Mesothelial cell of epicardium (in vitro differentiated cells): ENCODE results near the gene SOX18. TPM values are rescaled to one million over a fixed set of nuclear protein-coding genes. Genes with fewer than 3 reads are reported as not detected.

ENCODE experiments used
- DNase-seq, 2 experiments: peaks; one replicate each; pipeline ENCODE4 v3.0.0; 2021; ENCODE audit warnings: low spot score in 2 of 2; ENCODE audit not compliant: unreplicated experiment in 2 of 2
- H3K27ac Mint-ChIP-seq: 2 replicates; pipeline ENCODE4 v1.8.0; 2021; ENCODE audit warnings: mixed read lengths
- H3K27me3 Mint-ChIP-seq: 2 replicates; pipeline ENCODE4 v1.8.0; 2021; ENCODE audit warnings: low read depth, mixed read lengths
- H3K36me3 Mint-ChIP-seq: 2 replicates; pipeline ENCODE4 v1.8.0; 2021; ENCODE audit warnings: mixed read lengths
- H3K4me1 Mint-ChIP-seq: 2 replicates; pipeline ENCODE4 v1.8.0; 2021; ENCODE audit warnings: mixed read lengths
- H3K4me3 Mint-ChIP-seq: 2 replicates; pipeline ENCODE4 v1.8.0; 2021; ENCODE audit warnings: mild to moderate bottlenecking, moderate library complexity, mixed read lengths
- H3K9me3 Mint-ChIP-seq: 2 replicates; pipeline ENCODE4 v1.8.0; 2021; ENCODE audit warnings: mixed read lengths
- CTCF ChIP-seq: fragments of 200-600 bp; sonication (generic); IDR thresholded peaks from one replicate; pipeline ENCODE4 v1.5.0; 2021; ENCODE audit warnings: antibody characterized with exemption; ENCODE audit not compliant: unreplicated experiment
- total RNA-seq: library from RNA; stranded (reverse); gene quantifications from 3 replicates; pipeline ENCODE4 v1.2.1, GENCODE V29; 2021

Gene SOX18
- total RNA-seq, 1 donor from 2014 or later, result 0.34 TPM

- Mint-ChIP-seq H3K27ac (no peak overlapping the region), H3K9me3 (no peaks in the 10 kb centered on the region), H3K27me3 (peaks cover 77% of the 10 kb centered on the region), H3K4me1 (peaks cover 8% of the 10 kb centered on the region), H3K36me3 (no peaks in the 10 kb centered on the region), H3K4me3 (no peak overlapping the region)
- TF ChIP-seq CTCF, result no peak
- no peak for DNase-seq
Measured at GRCh38 chr20:64086801-64087200, 37.4 kb upstream of the SOX18 start.

- Mint-ChIP-seq H3K4me1 (peaks cover 12% of the 10 kb centered on the region), H3K36me3 (no peaks in the 10 kb centered on the region), H3K9me3 (no peaks in the 10 kb centered on the region), H3K27me3 (peaks cover 84% of the 10 kb centered on the region), H3K27ac (no peak overlapping the region), H3K4me3 (peak overlapping the region; percentile 75)
- TF ChIP-seq CTCF, result no peak
- DNase-seq, result no peak
Measured at GRCh38 chr20:64084685-64085152, 35.3 kb upstream of the SOX18 start.

GRCh38 chr20:64083804-64084684, 34.6 kb upstream of the SOX18 start, which contains the start of gene LKAAEAR1:
TSS of gene LKAAEAR1 (minus strand) at chr20:64084398. CDS start at chr20:64084219, 179 bp downstream.
- Mint-ChIP-seq H3K9me3 (no peaks in the 10 kb centered on the region), H3K4me1 (peaks cover 13% of the 10 kb centered on the region), H3K36me3 (no peaks in the 10 kb centered on the region), H3K4me3 (peak within 1 kb of the TSS; percentile 75), H3K27me3 (peaks cover 77% of the 10 kb centered on the region), H3K27ac (no peak within 1 kb of the TSS)
- TF ChIP-seq CTCF, result no peak
- no peak for DNase-seq

GRCh38 chr20:64083378-64083803, 34.0 kb upstream of the SOX18 start:
- Mint-ChIP-seq H3K36me3 (no peaks in the 10 kb centered on the region), H3K27me3 (peaks cover 71% of the 10 kb centered on the region), H3K4me1 (peaks cover 18% of the 10 kb centered on the region), H3K27ac (no peak overlapping the region), H3K4me3 (peak overlapping the region; percentile 60), H3K9me3 (no peaks in the 10 kb centered on the region)
- TF ChIP-seq CTCF, result peak; percentile 25
- peak; percentile 68 to 83 for DNase-seq

GRCh38 chr20:64082820-64083377, 33.5 kb upstream of the SOX18 start:
- Mint-ChIP-seq H3K4me3 (peak overlapping the region; percentile 60), H3K27me3 (peaks cover 66% of the 10 kb centered on the region), H3K4me1 (peaks cover 18% of the 10 kb centered on the region), H3K27ac (no peak overlapping the region), H3K9me3 (no peaks in the 10 kb centered on the region), H3K36me3 (no peaks in the 10 kb centered on the region)
- DNase-seq, result no peak
- TF ChIP-seq CTCF, result no peak
